GM18499 (cell line): ENCODE data around the gene FRMD1.

Experiments used
- ATAC-seq: cut with Tn5 transposase; IDR thresholded peaks from one replicate; pipeline ENCODE4 v1.9.1; 2021; ENCODE audit warnings: moderate number of reproducible peaks; ENCODE audit not compliant: insufficient read depth, unreplicated experiment

FRMD1 gene

GRCh38 chr6:168045706-168046620 lies 33.0 kb downstream of the FRMD1 start:
- ATAC-seq, result no peak

- no peak for ATAC-seq
Observed at GRCh38 chr6:168045141-168045691, 33.8 kb downstream of the FRMD1 start.

GRCh38 chr6:168044521-168045130 lies 34.4 kb downstream of the FRMD1 start:
- no peak for ATAC-seq

- no peak for ATAC-seq
Observed at GRCh38 chr6:168043848-168044415, 35.1 kb downstream of the FRMD1 start.

- no peak for ATAC-seq
Observed at GRCh38 chr6:168043193-168043847, 35.7 kb downstream of the FRMD1 start.

- ATAC-seq, result no peak
Observed at GRCh38 chr6:168042426-168043192, 36.4 kb downstream of the FRMD1 start.

- no peak for ATAC-seq
Observed at GRCh38 chr6:168041928-168042327, 37.1 kb downstream of the FRMD1 start.

- ATAC-seq, result no peak
Observed at GRCh38 chr6:168040856-168041496, 38.0 kb downstream of the FRMD1 start.

GRCh38 chr6:168039849-168040248 lies 39.2 kb downstream of the FRMD1 start:
- ATAC-seq, result no peak

- ATAC-seq, result no peak
Observed at GRCh38 chr6:168039301-168039700, 39.7 kb downstream of the FRMD1 start.

- ATAC-seq, result no peak
Observed at GRCh38 chr6:168038576-168039140, 40.4 kb downstream of the FRMD1 start.

- no peak for ATAC-seq
Observed at GRCh38 chr6:168037856-168038255, 41.2 kb downstream of the FRMD1 start.

GRCh38 chr6:168037242-168037641 lies 41.8 kb downstream of the FRMD1 start:
- ATAC-seq, result no peak

GRCh38 chr6:168035661-168036545 lies 43.1 kb downstream of the FRMD1 start:
- no peak for ATAC-seq

- no peak for ATAC-seq
Observed at GRCh38 chr6:168035098-168035660, 43.8 kb downstream of the FRMD1 start.

- ATAC-seq, result no peak
Observed at GRCh38 chr6:168034537-168034936, 44.5 kb downstream of the FRMD1 start.

GRCh38 chr6:168033791-168034190 lies 45.2 kb downstream of the FRMD1 start:
- ATAC-seq, result no peak
